ENCODE results near the gene FCGR2B.
"Not testable (repeated sequence)": the region's sequence is repeated elsewhere in the genome, so short reads cannot be mapped to it uniquely, and the experiment has no call there.

Gene FCGR2B

DNA sequence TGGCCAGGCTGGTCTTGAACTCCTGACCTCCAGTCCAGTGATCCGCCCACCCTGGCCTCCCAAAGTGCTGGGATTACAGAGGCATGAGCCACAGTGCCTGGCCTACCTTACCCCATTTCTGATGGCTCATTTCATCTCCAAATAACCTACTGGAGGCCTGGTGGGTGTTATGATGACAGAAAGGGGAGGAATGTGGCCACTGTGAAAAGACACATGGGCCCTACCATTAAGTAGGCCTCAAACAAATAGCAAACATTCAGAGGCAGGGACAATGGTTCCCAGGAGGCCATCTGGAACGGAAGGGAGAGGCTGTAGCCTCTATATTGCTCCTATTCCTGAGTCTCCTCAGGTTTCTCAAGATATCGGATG lies 43.2 kb downstream of the FCGR2B start:
- DNase-seq (ENCODE audit: low read depth) = peak; percentile 78

DNA sequence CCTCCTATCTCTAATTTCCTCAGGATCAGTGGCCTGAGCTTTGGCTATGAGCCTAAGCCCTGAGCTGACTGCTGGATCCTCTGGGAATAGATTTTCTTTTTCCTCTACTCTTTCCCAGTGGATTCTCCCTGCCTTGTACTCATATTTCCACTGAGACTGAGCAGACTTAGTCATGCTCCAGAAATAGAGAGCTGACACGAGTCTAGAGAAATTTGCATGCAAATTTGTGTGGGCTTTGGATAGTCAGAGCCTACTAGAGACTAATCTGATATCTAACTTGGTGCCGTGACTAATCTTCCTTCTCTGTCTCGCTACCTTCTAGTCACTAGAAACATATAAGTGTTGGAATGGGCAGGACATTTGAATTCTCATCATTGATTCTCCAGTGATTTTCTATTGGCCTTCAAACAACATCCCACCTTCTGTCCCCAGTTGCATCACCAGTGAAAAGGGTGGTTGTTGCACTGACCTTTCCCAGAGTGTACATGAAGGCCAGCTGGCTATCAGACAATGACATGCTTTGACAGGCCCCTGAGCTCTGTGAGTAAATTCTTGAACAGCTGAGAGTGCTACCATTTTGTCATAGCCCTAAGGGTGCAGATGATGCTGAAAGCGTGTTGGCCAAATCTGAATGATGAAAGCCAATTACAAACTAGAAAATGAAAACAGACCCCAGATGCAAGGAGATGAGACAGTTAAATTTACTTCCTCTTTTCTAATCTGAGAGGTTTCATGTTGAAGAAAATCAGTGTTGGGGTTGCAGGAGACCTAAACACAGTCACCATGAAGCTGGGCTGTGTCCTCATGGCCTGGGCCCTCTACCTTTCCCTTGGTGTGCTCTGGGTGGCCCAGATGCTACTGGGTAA lies 43.8 kb downstream of the FCGR2B start, which contains the start of gene FCRLA:
TSS of gene FCRLA (plus strand) at position 748 of the 866 bp plus-strand sequence. CDS start at position 784, 36 bp downstream.
- peak; percentile 98 for DNase-seq (ENCODE audit: low read depth)

DNA sequence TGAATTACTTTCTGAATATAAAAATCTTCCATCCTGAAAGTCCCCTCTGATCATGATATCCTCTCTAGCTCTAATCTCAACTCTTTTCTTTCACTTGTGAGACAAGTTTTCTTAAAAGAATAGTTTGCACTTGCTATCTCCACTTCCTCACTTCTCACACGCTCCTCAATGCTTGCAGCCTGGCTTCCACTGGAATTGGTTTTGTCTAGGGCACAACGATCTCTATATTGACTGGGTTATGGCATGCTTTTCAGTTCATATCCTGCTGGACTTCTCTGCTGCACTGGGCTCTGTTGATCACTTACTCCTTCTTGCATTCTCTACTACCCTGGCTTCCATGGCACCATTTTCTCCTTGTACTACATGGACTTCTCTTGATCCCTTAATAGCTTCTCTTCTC lies 44.6 kb downstream of the FCGR2B start:
- DNase-seq (ENCODE audit: low read depth) = no peak

DNA sequence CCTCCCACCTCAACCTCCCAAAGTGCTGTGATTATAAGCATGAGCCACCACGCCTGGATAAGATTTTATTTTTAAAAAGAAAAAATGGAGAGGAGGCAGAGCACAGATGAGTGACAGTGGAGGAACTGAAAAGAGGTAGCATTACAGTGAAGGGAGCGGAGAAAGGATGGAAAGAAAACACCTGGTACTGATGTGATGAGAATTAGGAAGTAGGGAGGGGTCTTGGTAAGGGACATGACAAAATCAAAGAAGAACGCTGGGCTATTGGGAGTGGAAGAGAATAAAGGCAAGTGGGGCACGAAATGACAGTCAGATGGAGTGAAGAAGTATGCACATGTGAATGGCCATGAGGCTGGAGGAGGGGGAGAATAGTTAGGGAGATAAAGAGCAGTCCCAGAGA lies 46.4 kb downstream of the FCGR2B start:
- no peak for DNase-seq (ENCODE audit: low read depth)

DNA sequence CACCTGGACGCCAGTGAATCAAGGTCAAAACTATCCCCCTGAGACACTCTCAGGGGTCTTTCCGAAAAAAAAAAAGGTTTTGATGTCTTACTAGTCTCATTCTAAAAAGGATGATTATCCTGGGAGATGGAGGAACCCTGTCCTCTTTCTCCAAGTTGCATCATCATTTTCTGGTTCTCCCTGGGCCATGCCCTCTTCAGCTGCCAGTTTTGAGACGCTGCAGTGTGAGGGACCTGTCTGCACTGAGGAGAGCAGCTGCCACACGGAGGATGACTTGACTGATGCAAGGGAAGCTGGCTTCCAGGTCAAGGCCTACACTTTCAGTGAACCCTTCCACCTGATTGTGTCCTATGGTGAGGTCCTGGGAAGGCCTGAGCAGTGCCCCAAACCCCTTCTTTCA lies 47.6 kb downstream of the FCGR2B start:
- DNase-seq (ENCODE audit: low read depth) = no peak

DNA sequence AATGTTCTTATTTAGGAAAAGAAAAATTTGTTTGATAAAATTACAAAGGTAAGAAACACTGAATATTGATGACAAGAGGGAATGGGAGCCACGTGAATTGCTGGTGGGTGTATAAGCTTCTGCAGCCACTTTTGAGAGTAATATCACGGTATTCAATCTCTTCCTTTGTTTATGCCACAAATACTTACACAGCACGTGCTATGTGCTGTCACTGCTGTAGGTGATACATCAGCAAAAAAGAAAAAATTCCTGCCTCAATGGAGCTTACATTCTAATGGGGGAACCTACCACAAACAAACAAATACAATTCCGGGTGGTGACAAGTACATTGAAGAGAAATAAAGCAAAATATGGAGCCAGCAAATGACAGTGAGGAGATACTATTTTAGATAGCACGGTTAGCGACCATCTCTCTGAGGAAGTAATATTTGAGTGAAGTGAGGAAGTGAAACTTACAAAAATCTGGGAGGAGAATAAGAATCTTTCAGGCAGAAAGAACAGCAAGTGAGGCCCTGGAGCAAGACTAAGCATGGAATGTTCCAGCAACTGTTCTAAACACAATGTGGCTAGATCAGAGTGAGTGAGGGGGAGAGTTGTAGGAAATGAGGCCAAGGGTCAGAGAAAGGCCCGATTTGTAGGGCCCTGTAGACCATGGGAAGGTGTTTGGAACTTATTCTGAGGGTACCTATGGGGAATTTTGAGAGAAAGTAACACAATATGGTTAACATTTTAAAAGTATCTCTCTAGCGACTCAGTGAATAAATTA lies 55.8 kb downstream of the FCGR2B start:
- no peak for DNase-seq (ENCODE audit: low read depth)

DNA sequence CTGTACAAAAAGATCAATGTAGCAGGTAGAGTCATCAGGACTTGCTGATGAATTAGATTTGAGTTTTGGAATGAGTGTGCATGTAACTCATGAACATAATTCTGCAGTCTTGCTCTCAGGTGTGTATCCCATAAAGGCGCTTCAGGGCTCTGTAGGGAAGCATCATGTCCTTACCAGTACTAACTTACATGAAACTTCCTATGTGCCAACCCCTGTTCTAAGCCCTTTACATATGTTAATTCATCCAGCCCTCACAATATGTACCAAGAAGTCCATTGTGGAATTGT lies 56.3 kb downstream of the FCGR2B start:
- DNase-seq (ENCODE audit: low read depth) = no peak

DNA sequence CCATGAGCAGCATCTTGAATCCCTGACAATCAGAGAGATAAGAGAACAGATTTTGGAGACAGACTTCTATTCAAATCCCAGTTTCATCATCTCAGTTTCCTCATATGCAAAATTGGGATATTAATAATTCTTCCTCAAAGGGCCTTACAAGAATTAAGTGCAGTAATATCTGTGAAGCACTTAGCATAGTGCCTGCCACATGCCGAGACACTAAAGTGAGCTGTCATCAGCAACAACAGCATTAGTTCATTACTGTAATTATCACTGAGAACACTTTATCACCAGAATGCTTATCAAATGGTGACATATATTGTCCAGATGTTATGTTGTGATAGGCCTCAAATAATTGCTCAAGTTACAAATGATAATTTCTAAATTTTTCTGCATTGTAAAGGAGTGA lies 57.5 kb downstream of the FCGR2B start:
- no peak for DNase-seq (ENCODE audit: low read depth)

DNA sequence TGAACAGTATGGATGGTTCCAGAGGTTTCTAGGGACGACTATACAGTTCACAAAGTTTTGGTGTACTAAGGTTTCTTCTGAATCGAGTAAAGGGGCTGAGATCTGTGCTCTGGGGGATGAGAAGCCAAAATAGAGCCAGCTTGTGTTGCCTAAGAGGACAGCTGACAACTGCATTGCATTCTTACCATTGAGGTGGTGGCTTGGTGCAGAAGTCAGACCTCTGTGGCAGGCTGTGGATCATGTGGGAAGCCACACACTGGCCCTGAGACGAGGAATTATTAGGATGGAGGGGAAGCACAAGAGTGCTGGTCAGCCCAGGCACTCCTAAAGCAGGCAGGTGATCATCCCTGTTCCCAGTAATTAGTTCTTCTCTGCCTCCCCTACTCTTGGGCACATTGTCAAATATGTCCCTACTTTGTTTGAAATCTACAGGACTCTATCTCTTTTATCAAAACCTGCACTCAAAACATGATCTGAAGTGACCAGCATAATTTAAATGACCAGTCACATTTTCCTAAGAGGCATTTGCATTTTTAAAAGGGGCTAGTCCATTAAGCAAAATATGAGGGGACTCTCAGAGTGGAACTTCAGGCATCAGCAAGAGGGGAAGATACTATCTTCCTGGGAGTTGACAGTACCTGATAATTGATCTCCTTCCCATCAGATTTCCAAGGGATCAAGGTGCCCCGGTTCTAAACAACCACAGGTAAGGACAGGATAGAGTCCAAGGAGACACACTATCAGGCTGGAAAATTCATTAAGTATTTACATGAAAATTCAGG lies 58.2 kb downstream of the FCGR2B start, which contains the start of gene FCRLB:
TSS of gene FCRLB (plus strand) at position 589 of the 782 bp plus-strand sequence. CDS start 1,129 bp downstream, outside the sequence.
- DNase-seq (ENCODE audit: low read depth) = no peak

DNA sequence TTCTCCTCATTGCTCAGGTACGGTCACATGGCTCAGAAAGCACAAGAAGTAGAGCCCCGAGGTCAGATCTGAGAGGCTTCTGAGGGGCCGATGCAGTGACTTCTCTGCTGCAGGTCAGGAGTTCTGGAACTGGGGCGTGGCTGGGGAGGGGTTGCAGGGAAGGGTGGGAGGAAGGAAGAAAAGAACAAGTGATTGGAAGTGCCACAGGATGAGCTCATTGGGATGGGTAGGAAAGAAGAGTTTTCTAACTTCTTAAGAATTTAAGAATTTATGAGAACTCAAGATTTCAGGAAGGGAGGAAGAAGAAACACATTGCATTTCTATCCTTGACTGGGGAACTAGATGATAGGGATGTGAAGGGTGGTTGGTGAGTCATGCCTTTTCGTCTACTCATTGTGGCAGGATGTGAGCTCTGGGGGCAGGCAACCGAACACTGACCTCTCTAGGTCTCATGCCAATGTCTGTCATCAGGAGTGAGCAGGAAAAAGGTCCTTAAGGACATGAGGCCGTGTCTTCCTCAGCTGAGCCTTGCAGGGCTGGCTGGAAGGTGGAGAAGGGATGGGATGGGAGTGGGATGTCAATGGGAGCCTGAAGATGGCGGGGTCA lies 58.9 kb downstream of the FCGR2B start:
- peak; percentile 93 for DNase-seq (ENCODE audit: low read depth)

DNA sequence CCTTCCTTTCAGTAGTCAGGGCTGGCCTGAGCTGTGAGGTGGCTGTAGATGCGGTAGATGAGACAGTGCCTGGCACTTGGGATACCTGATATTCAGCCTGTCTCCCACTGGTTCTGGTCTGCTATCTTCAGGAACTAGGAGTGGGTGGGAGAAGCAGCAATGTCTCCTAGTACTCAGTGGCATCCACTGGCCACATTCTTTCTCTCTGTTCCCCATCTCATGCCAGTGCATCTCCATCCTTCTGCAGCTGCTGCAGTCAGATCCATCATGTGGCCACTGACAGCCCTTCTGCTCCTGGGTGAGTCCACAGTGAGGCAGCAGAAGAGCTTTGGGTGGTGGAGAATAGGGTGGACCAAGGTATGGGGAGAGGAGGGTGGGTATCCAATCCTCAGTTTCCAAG lies 59.5 kb downstream of the FCGR2B start:
- no peak for DNase-seq (ENCODE audit: low read depth)

DNA sequence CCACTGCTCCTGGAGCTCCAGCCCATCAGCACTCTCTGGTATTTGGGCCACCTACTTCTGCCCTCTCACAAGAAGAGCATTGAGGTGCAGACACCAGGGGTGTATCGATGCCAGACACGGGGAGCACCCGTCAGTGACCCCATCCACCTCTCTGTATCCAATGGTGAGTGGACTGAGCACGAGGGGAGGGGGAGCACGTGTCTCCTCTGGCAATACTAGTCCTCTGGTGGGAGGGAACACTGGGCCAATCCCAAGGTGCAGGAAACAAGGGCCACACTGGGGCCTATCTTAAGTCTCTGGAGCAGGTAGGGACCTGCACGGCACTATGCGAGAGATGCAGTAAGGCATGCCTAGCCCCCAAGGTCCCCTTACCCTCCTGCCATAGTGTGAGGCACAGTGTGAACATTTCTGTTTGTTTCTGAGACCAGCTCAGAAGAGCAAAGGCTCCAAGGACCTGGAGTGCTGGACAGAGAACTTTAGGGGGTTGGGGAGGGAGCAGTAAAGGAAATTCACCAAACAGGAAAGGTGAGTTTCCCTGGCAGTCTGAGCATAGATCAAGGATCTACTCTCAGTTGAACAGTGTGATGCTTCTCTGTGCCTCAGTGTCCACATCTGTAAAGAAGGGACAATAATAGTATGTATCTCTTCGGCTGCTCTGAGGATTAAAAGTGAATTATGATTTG lies 60.7 kb downstream of the FCGR2B start:
- DNase-seq (ENCODE audit: low read depth) = no peak

DNA sequence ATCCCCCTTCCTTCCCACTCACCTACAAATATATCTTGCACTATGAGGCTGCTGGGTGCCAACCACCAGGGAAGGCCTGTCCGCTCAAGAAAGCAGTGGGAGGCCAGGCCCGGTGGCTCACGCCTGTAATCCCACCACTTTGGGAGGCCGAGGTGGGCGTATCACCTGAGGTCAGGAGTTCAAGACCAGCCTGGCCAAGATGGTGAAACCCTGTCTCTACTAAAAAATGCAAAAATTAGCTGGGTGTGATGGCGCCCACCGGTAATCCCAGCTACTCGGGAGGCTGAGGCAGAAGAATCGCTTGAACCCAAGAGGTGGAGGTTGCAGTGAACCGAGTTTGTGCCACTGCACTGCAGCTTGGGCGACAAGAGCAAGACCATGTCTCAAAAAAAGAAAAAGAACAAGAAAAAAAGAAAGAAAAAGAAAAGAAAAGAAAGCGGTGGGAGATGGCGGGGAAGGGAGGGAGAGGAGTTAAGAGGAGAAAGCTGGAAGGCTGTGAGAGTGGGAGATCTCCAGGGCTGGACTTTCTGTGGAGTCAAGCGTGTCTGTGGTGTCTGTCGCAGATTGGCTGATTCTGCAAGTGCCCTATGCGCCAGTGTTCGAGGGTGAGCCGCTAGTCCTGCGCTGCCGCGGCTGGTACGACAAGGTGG lies 62.4 kb downstream of the FCGR2B start:
- not testable (repeated sequence) for DNase-seq (ENCODE audit: low read depth)

DNA sequence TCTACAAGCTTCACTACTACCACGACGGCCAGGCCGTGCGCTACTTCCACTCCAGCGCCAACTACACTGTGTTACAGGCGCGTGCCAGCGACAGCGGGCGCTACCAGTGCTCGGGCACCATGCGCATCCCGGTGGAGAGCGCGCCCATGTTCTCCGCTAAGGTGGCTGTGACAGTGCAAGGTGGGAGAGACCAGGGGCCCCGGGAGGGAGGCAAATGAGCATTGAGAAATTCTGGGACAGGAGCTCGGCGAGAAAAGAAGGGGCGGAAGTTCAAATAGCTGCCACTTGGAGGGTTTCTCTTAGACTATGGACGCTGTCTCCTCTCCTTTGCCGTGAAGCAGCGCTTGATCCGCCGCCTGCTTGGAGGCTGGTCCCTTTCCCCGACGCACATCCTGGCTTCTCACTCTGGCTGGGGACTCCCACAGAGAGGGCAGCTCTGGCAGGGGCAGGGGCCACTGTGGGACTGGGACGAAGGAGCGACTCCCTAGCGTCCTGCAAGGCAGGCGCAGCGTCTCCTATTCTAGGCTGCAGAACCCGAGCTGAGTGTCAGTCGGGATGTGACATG lies 63.0 kb downstream of the FCGR2B start:
- peak; percentile 18 for DNase-seq (ENCODE audit: low read depth)

DNA sequence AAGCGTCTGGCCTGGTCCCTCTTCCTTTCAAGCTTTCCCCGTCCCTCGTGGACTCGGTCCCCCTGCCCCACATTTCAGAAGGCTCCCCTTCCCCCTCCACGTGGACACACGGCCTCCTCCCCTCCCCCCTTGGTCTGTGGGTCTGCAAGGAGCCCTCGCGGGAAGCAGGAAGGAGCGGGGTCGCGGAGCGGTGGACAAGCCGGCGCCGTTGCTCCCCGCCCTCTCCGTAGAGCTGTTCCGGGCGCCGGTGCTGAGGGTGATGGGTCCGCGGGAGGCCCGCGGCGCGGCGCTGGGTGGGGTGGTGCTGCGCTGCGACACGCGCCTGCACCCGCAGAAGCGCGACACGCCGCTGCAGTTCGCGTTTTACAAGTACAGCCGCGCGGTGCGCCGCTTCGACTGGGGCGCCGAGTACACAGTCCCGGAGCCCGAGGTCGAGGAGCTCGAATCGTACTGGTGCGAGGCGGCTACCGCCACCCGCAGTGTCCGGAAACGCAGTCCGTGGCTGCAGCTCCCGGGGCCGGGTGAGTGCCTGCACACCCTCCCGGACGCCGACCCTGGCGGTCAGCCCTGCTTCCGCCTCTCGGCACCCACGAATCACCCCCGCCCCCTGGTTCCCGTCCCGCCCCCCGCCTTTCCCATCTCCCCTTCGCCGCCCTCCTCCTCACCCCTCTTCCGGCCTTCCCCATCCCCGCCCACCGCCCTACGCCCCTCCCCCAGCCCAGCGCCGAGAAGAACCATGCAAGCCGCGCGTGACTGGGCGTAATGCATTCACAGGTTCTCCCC lies 63.7 kb downstream of the FCGR2B start:
- peak; percentile 17 for DNase-seq (ENCODE audit: low read depth)

DNA sequence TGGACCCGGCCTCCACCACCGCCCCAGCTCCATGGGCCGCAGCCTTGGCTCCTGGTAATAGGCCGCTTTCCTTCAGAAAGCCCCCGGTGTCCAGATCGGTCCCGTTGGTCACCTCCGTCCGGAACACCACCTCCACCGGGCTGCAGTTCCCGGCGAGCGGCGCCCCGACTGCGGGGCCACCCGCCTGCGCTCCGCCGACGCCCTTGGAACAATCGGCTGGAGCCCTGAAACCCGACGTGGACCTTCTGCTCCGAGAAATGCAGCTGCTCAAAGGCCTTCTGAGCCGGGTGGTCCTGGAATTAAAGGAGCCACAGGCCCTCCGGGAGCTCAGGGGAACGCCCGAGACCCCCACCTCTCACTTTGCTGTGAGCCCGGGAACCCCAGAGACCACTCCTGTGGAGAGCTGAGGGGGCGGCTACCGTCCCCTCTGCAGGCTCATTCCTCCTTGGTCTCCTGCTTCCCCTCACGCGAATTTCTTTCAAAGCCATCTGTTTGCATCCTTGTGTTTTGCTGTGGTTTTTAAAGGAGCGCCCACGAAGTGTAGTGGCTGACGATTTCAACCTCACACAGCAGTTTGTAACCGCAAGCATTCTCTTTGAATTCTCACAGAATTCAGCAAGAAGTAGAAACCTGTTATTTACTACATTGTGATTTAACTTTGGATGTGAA lies 64.4 kb downstream of the FCGR2B start:
- peak; percentile 70 for DNase-seq (ENCODE audit: low read depth)

Measured in GM04503 (cell line).